ENCODE measurements around the gene LRPAP1.

The LRPAP1 gene

DNA sequence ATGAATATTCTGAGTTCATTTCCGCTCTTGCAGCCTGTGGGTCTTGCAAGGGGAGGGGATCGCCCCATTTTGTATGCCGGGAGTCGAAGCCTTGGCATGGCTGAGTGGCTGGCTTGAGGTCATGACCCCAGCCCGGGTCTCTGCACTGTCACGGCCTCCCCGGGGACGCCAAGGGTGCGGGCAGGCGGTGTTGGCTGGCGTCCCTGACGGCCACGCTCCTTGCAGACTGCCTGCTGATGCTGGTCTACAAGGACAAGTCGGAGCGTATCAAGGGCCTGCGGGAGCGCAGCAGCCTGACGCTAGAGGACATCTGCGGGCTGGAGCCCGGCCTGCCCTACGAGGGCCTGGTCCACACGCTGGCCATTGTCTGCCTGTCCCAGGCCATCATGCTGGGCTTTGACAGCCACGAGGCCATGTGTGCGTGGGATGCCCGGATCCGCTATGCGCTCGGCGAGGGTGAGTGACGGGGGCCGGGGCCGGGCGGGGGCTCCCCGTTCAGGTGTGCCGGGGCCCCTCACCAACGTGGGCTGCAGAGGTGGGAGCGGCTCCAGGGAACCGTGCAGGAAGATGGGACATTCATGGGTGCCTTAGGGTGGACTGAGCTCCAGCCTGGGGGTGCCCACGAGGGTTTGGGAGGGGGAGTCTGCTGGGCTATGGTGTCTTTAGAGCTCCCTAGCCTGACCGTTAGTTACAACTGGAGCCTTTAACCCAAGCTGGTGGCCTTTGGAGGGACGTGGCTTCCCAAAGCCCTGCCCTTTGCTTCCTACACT, 58.9 kb downstream of the LRPAP1 start:
- DNase-seq (ENCODE audit: low read depth, low spot score) = no peak

DNA sequence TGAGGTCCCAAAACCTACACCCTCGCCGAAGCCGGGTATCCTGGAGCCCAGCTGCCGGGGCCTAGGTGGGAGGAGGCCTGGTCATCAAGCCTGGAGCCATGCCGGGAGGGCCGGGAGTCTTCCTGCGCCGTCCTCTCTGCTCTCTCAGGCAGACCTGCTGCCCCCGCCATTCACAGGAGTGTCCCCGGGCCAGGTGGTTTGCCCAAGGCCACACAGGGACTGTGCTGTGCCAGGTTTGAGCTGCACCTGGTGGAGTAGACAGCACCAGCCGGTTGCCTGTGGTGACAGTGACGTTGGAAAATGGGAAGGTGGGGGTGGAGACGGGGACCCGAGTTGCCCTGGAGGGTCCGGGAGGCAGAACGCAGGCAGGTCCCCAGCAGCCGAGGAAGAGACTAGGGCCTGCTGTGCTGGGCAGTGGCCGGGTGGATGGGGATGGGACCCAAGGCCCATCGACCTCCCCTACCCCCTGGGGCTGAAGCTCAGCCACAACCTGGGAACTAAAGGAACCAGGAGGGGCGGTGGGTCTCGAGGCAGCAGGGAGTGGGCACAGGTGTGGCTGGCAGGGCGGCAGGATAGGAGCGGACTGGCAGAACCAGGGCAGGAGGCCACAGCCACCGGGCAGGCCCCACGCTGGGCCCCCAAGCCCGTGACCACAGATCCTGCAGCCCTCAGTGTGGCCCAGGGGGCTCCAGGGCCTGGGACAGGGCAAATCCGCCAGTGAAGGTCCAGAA, 59.6 kb downstream of the LRPAP1 start:
- DNase-seq (ENCODE audit: low read depth, low spot score) = no peak

DNA sequence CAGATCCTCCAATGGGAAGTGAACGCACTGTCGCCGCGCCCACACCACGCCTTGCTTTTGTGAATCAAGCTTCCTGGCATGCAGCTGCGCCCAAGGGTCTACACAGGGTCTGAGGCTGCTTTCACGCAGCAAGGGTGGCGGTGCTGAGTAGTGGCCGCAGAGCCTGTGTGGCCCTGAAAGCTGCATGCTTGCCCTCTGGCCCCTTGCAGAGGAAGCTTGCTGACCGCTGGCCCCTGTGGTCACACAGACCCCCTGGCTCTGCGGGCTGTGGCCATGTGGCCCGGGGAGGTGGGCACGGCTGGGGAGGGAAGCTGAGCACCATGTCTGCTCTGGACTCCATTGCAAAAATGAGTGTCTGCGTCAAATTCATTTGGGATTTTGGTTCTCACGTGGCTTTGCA, 60.3 kb downstream of the LRPAP1 start:
- no peak for DNase-seq (ENCODE audit: low read depth, low spot score)

DNA sequence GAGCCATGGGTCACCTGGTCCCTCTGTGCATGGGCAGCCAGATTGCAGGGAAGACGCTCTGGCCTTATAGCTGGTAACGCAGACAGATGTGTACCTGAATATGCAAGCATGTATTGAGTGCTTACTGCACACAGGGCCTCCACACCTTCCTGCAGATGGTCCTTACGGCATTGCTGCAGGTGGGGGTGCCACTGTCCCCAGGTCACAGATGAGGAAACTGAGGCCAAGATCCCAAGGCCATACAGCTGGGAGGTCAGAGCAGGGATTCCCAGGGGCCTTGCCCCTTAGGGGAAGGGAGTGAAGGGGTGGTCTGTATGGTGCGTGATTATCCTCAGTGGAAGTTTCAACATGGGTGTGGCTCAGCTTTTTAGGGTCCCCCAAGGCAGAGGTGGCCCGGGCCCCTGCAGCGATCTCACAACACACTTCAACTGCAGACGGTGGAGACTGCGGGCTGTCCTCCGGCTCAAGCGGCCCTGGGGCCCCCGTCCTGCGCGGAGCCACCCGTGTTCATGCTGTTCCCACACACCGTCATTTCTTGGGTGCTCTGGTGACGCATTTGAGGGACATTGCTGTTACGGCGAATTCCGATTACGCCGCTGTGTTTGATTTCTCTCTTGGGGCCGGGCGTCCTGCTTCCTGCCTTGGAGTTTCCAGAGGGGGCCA, 61.0 kb downstream of the LRPAP1 start:
- no peak for DNase-seq (ENCODE audit: low read depth, low spot score)

DNA sequence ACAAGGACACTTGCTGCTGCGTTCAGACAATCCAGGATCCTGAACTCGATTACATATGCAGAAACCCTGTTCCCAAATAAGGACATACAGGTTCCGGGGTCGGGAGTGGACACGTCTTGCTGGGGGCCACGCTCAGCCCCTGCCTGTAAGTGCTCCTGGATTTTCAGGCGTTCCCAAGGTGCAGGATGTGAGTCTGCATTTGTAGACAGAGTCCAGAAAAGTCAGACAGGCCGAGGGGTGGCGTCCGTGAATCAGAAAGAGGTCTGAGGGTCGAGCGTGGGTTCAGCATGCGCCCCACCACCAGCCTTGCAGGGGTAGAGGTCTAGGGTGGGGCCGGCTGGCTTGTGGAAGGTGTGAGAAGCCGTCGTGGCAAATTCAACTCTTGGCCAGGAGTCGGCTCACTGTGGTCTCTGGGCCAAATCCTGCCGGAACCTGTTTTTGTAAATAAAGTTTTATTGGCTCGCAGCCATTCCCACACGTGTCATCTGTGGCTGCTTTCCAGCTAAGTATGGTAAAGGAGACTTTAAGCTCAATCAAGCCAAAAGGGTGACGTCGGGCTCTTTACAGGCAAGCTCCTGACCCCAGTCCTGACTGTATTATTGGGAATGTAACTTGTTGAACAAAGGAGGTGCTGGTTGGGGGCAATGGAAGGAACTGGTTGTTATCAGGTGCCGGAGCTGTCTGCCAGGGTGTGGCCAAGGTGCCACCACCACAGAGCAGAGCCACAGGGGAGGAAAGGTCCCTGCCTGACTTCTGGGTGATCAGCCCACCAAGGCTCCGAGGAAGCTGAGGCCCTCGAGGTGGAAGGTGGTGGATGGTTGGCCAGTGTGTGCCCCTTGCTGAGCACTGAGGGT, 61.8 kb downstream of the LRPAP1 start:
- DNase-seq (ENCODE audit: low read depth, low spot score) = no peak

DNA sequence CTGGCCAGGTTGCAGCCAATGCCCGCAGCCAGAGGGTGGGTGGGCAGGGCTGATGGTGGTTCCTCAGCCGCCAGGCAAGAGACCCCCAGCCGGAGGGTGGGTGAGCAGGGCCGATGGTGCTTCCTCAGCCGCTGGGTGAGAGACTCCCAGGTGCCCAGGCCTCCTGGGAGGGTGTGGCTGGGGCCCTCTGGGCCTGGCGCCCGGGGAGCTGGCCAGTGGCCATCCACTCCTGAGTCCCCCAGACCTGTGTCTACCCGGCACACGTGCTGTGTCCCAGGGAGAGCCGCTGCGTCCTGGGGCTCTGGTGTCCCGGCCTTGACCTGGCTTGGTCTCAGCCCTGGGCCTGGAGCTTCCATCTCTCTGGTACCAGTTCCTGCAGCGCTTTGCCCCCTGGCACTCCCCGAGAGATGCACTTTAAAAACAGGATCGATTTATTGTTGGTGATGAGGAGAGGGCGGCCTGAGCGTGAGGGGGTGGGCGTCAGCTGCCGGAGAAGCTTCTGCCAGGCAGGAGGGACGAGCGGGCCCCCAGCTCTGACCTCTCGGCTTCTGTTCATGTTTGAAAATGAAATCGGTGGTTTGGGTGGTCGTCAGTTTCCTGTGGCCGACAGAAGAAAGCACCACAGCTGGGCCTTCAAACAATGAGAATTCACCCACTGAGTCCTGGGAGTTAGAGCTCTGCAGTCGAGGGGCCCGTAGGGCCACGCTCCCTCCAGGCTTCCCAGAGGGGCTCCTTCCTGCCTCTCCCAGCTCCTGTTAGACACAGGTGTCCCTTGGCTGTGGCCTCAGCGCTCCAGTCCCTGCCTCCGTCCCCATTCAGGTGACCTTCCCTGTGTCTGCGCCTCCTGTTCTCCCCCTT, 62.6 kb downstream of the LRPAP1 start:
- DNase-seq (ENCODE audit: low read depth, low spot score) = no peak

DNA sequence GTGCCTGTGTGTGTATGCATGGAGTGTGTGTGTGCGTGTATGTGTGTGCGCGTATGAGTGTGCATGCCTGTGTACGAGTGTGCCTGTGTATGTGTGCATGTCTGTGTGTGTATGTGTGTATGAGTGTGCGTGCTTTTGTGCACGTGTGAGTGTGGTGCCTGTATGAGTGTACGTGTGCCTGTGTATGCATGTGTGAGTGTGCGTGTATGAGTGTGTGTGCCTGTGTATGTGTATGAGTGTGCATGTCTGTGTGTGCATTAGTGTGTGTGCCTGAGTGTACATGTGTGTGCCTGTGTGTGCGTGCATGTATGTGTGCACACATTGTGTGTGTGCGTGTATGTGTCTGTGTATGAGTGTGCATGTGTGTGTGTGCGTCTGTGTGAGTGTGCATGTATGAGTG, 63.4 kb downstream of the LRPAP1 start:
- DNase-seq (ENCODE audit: low read depth, low spot score) = no peak

DNA sequence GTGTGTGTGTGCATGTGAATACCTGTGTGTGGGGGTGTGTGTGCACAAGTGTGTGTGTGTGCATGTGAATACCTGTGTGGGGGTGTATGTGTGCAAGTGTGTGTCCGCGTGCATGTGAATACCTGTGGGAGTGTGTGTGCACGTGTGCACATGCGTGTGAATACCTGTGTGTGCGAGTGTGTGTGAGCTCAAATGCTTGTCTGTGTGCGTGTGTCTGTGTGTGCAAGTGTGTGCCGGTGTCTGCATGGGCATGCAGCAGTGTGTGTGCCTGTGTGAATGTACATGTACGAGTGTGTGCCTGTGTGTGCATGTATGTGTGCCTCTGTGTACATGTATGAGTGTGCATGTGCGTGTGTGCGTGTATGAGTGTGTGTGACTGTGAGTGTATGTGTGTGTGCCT, 64.1 kb downstream of the LRPAP1 start:
- no peak for DNase-seq (ENCODE audit: low read depth, low spot score)

DNA sequence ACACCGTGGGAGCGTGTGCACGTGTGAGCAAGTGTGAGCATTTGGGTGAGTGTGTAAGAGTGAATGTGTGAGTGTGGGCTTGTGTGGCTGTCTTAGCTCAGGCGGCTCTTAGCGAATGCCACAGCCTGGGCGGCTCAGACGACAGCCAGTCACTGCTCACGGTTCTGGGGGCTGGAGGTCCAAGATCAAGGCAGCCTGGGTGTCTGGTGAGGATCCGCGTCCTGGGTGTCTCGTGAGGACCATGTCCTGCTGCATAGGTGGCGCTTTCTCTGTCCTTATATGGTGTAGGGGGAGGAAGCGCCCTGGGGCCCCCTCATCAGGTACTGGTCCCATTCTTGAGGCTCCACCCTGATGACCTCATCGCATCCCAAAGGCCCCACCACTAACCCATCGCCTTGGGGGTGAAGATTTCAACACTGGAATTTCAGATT, 64.6 kb downstream of the LRPAP1 start:
- no peak for DNase-seq (ENCODE audit: low read depth, low spot score)

DNA sequence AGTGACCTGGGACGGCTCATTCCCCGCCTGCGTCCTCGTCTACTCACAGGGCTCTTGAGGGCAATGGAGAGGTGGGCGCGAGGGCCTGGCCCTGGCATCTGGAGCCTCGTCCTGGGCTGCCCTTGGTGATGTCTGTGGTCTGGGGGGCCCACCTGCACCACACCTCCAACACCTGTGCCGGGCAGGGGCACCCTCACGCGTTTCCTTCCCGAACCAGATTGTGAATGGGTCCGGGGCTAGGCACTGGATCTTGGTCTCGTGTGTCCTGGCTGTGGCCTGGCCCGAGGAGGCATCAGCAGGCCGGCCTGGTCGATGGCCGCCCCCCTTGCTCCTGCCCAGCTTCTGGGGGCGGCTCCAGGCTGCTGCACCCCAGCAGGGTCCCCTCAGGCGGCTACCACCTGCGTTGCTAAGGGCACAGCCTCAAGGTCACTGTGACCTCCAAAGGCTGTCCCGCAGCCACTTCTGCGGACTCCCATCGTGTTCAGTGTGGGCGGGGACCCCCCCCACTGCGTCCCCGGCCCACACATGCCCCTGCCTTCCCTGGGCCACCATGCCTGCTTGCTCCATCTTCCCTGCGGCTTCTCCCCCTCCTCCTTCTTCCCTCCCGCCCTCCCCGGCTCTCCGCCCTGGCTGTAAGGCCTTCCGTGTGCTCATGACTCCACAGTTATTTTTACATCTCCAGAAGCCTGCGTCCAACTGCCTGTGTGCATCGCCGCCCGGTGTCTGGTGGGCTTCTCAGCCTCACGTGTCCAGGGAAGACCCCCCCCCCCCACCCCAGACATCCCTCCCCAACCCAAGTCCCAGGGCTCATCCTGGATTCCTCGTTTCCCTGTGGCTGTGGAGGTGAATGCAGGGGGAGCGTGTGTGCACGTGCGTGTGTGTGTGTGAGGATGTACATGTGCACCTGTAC, 65.3 kb downstream of the LRPAP1 start:
- DNase-seq (ENCODE audit: low read depth, low spot score) = no peak

DNA sequence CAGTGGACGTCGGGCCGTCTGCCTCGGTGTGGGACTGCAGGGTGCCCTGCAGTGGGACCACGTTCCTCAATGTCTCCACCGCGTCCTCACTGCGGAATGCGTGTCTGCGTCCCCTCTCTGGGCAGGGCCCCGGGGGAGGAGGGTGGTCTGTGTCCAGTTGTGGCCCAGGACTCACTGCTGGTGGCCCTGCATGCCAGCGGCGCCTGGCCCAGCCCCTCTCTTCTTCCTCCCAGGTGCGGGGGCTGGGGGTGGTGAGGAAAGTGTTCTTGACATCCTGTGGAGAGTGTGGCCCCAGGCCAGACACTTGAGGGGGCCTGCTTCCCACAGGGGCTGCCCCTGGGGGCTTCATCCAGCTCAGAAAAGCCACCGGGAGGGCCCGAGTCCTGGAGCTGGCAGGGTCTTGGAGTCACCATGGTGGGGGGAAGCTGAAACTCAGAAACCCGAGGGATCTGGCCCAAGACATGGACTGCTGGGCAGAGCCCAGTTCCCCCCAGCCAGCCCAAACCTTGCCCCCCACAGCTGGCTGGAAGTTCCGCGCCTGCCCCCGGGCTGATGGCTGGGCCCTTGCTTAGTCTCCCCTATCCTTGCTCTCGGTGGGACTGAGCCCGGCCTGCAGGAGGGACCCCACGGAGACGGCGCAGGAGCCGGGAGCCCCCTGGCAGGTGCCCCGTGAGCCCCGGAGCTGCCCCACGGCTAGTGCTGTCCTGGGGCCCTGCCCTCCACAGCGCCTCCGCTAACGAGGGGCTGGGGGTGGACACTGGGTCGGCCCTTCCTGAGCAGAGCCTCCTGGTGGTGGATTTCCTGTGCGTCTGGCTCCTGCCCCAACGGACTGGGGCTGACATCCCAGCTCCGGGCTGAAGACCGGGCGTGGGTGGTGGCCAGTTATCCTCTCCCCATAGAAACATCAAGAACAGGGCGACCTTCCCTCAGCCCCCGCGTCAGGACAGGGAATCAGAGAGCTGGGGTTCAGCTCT, 66.2 kb downstream of the LRPAP1 start:
- DNase-seq (ENCODE audit: low read depth, low spot score) = no peak

DNA sequence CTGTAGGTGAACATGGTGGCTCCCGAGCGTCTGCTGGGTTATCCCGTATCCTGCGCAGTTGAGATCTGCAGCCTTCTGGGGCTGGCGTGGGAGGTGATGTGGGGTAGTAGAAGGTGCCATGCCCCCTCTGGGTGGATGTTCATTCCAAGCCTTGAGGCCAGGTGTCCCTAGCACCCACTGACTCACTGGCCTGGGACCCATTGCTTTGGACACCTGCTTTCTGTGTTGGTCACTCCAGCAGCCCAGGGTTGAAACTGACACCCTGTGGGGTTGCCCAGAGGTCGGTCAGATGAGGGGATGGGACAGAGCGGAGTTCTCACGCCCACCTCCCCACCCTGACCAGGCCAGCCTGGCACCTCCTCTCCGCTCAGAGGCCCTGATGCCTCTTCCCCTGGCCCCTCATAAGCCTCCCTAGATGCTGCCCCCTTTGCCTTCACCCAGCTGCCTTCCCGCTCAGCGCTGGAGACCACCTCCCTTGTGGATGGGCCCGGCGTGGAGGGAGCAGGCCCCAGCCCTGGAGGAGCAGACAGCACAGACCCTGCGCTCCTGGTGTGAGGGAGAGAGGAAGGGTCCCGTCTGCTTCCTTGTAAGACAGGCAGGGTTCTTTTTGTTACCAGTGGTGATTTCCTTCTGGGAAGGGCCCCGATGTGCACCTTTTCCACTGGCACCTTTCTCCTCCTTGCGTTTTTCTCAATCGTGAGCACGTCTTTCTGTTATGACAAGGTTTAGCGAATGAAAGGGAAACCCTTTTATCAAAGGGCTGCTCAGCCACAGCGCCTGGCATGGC, 67.1 kb downstream of the LRPAP1 start:
- DNase-seq (ENCODE audit: low read depth, low spot score) = no peak

DNA sequence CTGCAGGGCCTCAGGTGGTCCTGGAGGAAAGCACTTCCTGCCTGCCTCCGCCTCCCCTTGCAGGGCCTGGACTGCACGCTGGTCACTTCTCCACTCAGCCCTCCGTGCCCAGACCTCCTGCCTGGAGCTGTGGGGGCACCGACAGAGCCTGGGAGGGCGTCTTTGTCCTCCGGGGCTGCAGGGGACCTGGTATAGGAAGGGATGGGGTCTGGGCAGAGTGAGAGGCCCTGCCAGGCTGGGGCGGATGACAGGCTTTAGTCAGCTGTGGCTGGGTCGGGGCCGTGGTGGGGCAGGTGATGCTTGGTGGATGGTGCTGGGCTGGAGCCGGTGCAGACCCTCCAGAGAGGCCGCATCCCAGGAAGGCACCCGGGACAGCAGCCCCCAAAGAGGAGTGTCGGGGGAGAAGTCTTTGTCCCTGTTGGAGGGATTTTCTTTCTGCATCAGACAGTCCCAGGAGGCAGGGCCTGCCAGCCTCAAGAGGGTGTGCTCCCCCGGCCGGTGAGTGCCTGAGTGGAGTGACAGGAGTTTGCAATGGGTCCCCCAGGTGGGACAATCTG, 67.8 kb downstream of the LRPAP1 start:
- DNase-seq (ENCODE audit: low read depth, low spot score) = no peak

DNA sequence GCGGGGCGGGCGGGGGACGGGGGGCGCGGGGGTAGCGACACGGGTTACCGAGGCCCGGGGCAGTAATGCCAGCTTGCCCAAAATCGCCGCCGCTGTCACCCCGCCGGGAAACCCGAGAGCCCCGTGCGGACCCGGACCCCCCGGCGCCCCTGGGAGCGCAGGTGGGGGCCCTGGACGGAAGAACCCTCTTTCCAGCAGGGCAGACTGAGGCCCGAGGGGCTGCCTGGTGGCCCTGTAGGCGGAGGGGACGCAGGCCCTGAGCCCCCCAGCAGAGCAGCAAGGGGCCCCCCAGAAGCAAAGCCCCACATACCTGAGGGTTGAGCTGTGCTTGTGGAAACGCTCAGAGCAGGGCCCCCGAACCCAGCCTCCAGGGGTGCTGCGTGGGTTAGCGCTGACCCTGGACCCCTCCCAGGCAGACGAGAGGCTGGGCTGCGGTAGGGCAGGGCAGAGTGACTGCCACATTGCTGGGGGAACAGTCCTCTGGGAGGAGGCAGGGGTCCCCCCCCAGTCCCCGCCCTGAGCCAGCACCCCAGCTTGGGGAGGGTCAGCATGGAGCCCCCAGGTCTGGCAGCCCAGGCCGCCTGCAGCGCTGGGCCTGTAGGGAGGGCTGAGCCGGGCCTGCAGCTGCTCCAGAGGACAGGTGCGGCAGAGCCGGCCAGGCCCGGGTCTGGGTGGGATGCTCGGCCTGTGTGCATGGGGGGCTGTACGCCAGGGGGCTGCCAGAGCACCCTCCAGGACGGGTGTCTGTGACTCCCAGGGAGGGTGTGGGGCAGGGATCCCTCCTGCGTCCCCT, 68.5 kb downstream of the LRPAP1 start:
- DNase-seq (ENCODE audit: low read depth, low spot score) = no peak

DNA sequence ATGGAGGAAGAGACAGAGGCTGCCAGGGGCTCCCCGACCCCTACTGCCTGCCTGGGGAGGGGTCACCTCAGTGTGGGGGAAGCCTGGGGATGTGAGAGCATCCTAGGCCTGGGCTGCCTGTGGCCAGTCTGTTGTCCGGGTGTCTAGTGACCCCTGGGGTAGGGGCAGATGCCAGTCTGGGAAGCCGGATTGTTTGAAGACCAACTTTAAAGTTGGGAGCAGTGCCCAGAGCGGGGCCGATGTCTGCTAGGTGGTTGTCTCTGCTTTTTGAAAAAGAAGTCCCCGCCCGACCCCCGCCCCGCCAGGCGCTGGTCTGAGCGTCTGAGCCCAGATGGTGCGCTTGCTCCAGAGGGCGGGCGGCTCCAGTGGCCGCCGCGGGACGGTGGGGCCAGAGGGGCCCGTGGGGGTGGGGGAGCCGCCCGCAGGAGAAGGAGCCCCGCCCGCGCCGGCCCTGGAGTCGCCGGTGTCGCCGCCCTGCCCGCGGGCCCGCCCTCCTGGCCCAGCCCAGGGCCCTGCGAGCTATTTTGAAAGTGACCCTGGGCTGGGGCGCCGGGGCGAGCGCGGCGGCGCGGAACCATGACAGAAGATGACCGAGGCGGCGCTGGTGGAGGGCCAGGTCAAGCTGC, 69.3 kb downstream of the LRPAP1 start, which contains the start of gene DOK7:
DOK7 (plus strand) TSS at position 517 of the 626 bp plus-strand sequence; CDS start at position 587, 70 bp downstream.
- no peak for DNase-seq (ENCODE audit: low read depth, low spot score)

DNA sequence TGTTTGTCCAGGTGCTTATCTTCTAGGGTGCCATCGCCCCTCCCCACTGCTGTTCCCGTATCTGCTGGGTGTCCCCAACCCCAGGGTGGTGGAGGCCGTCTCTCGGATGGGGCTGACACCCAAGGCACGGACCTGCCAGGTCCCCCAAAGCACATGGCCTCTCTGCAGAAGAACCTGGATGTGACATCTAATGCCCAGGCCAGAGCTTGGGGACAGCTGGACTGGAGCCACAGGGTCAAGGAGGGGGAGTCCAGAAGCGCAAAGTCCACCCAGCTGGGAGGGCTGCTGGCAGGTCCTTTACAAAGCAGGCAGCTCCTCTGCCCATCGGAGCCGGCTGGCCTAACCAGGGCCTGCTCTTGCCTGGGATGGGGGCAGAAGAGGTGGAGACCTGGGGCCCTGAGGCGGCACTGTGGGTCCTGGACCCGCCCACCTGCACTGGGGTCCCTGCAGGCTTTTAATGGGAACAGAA, 69.9 kb downstream of the LRPAP1 start:
- no peak for DNase-seq (ENCODE audit: low read depth, low spot score)
